Astrocyte of the spinal cord (primary cell): ENCODE data around the gene GHR.

Source experiments
- DNase-seq: peaks from one replicate; pipeline ENCODE4 v3.0.0; 2011; ENCODE audit warnings: low read depth, low spot score
- H3K4me3 ChIP-seq: 2 replicates; pipeline ENCODE4 v1.5.1; 2011; ENCODE audit warnings: low read depth, mild to moderate bottlenecking, low read length, moderate library complexity
- in situ Hi-C: cut with HindIII; loops from 2 replicates; pipeline ENCODE4 v1.10.0; 2017; ENCODE audit warnings: low sequenced_read_pairs
- TF ChIP-seq, protein P1 (sequence below): IDR thresholded peaks from 2 replicates; pipeline ENCODE4 v1.5.1; 2012; ENCODE audit warnings: low read depth, mild to moderate bottlenecking, low read length, inconsistent platforms

The GHR gene

DNA sequence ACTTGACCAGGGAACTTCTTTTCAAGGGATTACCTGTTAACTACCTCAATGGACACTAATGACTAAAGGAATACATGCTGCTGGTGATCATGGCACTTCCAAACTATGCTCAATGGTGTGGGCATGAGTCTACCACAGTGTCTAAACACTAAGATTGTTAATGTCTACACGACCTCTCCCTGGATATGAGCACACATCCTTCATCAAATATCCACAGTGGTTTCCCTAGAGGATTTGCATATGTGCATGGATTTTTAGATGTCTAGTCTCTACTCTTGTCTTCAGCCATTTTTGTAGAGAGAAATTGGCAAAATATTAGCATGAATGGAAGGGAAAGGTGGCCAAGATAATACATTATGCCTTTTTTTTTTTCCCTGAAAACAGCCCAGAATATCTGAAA is 220.1 kb downstream of the GHR start:
- no peak for DNase-seq
- H3K4me3 ChIP-seq, result no peak overlapping the region
- in situ Hi-C loops, result no loop called here
- TF ChIP-seq, protein P1, sequence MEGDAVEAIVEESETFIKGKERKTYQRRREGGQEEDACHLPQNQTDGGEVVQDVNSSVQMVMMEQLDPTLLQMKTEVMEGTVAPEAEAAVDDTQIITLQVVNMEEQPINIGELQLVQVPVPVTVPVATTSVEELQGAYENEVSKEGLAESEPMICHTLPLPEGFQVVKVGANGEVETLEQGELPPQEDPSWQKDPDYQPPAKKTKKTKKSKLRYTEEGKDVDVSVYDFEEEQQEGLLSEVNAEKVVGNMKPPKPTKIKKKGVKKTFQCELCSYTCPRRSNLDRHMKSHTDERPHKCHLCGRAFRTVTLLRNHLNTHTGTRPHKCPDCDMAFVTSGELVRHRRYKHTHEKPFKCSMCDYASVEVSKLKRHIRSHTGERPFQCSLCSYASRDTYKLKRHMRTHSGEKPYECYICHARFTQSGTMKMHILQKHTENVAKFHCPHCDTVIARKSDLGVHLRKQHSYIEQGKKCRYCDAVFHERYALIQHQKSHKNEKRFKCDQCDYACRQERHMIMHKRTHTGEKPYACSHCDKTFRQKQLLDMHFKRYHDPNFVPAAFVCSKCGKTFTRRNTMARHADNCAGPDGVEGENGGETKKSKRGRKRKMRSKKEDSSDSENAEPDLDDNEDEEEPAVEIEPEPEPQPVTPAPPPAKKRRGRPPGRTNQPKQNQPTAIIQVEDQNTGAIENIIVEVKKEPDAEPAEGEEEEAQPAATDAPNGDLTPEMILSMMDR, result no peak

DNA sequence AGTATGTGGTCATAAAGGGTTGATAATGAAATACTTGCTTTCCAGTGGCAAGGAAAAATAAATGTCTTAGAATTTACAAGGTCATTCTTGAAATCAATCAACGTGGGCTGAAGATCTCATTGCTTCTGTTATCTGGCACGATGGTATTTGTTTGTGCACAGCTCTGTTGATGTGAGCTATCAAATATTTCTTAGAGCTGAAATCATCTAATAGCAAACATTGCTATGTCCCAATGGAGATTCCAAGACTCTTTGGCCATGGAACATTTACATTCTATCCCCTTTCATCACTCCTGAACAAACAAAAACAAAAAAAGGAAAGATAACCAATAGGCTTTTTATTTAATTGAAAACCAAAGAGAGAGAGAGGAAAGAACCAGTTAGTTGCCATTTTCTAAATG is 221.9 kb downstream of the GHR start:
- TF ChIP-seq, protein P1, result no peak
- no peak overlapping the region for H3K4me3 ChIP-seq
- in situ Hi-C loops, result no loop called here
- no peak for DNase-seq

DNA sequence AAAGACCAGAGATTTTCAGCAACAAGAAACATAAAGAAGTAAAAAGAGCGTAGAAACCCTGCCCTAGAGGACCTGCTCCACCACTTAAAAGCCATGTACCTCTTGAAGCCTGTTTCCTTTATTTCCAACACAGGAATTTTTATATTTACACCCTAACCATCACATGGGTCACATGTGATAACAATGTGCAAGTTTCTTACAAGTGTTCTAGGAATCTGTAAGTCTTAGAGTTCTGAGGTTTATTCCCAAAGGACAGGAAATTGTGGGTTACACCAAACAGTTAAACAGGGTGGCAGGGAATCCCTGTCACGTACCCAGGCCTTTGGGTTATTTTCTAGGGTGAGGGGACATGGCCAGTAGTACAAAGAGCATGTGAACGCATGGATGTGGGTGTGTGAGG is 224.8 kb downstream of the GHR start:
- TF ChIP-seq, protein P1, result no peak
- in situ Hi-C loops, result no loop called here
- H3K4me3 ChIP-seq, result no peak overlapping the region
- DNase-seq, result no peak

DNA sequence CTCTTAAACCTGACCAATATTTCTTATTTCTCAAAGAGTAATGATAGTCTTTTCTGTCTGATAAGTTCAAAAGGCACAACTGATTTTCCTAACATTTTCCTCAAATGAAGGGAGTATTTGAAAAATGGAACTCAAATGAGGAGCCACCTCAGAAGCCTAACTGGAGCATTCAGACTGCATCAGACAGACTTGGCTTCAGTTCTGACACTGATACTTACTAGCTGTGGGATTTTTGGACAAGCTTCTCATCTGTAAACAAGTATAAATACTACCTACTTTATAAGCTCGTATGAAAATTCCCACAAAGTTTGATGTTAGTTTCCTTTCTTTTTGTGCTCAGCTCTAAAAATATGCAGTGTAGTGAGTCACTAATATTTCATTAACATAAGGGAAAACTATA is 225.7 kb downstream of the GHR start:
- in situ Hi-C loops, result no loop called here

DNA sequence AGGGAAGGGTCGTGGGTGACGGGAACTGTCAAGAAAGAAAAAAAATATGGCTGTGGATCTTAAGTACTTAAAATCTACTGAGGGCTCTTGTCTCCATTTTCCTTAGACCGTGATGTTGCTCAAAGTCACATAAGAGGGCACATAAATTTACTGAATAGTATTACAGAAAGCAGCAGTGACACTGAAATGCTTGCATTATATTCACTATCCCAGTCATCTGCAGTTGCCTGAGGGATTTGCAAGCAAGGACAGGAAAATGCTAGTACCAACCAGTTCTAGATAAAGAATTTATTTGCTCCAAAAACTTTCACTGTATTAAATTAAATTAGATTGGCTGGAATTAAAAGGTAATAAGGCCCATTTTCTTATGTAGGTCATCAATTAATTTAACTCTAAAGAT is 226.8 kb downstream of the GHR start:
- DNase-seq, result no peak
- H3K4me3 ChIP-seq, result no peak overlapping the region
- in situ Hi-C loops, result no loop called here
- TF ChIP-seq, protein P1, result no peak

More for the DNA sequence above, 225.7 kb downstream of the GHR start:
- TF ChIP-seq, protein P1, result no peak
- H3K4me3 ChIP-seq, result no peak overlapping the region
- DNase-seq, result no peak

DNA sequence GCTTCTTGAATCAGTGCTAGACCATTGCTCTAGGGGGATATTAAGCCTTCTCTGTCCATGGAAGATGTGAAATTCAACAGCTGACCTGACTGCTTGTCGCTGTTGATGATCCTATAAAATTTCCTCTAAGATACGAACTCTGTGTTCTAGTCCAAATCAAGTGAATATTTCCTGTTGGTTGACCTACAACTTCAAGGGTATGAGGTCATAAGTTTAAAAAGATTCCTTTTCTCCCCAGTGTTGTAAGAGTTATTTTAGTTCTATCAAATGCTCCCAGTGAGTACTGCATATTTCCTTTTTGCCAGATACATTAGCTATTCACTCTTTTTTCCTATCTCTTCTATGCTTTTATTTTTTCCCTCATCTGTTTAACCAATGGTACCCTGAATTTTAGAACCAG is 230.5 kb downstream of the GHR start:
- DNase-seq, result no peak
- TF ChIP-seq, protein P1, result no peak
- in situ Hi-C loops, result no loop called here
- H3K4me3 ChIP-seq, result no peak overlapping the region

DNA sequence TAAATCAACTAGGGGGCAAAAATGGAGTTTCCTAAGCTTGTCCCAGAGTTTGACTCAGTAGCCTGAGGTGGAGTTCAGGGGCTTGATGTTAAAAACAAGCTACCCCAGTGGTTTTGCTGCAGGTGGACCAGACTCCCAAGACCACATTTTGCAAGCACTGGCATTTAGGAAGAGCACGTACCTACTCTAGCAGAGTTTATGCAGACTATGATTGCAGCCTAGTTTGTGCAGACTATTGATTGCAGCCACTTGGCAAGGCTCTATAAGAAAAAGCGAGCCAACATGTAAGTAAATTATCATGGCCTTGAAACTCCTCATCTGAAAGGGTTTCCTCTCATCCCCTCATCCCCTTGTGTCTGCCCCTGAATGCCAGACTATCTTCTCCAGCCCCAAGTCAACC is 231.4 kb downstream of the GHR start:
- no peak for DNase-seq
- H3K4me3 ChIP-seq, result no peak overlapping the region
- in situ Hi-C loops, result no loop called here
- TF ChIP-seq, protein P1, result no peak
